Liver (tissue), 9 donors: ENCODE data around the gene MPDZ. TPM values are rescaled to one million over a fixed set of nuclear protein-coding genes. Genes with fewer than 3 reads are reported as not detected.

Source experiments
- DNase-seq: peaks from one replicate; pipeline ENCODE4 v3.0.0-alpha.2; 2017; ENCODE audit warnings: low spot score
- H3K27ac ChIP-seq, 2 donors: one replicate each; pipeline ENCODE4 v1.7.0; 2013; ENCODE audit warnings: inconsistent platforms in 2 of 2, low read length in 2 of 2, control low read depth in 1 of 2, low read depth in 1 of 2, mild to moderate bottlenecking in 1 of 2
- H3K27me3 ChIP-seq, 4 donors: one replicate each; pipeline versions ENCODE4 v1.6.1 to v1.7.0; 2013; ENCODE audit warnings: low read length in 3 of 4, inconsistent platforms in 1 of 4, mild to moderate bottlenecking in 1 of 4, moderate library complexity in 1 of 4; ENCODE audit not compliant: control insufficient read depth in 4 of 4, insufficient read depth in 4 of 4
- H3K36me3 ChIP-seq, 4 donors: one replicate each; pipeline versions ENCODE4 v1.6.1 to v1.7.0; 2013; ENCODE audit warnings: low read length in 3 of 4, mild to moderate bottlenecking in 3 of 4, low read depth in 1 of 4, moderate library complexity in 1 of 4; ENCODE audit not compliant: control insufficient read depth in 4 of 4, insufficient read depth in 3 of 4
- H3K4me1 ChIP-seq, 4 donors: one replicate each; pipeline versions ENCODE4 v1.6.1 to v1.7.0; 2013; ENCODE audit warnings: low read length in 3 of 4, mild to moderate bottlenecking in 3 of 4, moderate library complexity in 1 of 4; ENCODE audit not compliant: control insufficient read depth in 4 of 4, insufficient read depth in 4 of 4
- H3K4me3 ChIP-seq, 3 donors: one replicate each; pipeline versions ENCODE4 v1.6.1 to v1.7.0; 2013; ENCODE audit warnings: low read length in 3 of 3, control low read depth in 1 of 3, low read depth in 1 of 3, mild to moderate bottlenecking in 1 of 3
- H3K9ac ChIP-seq, 2 donors: one replicate each; pipeline ENCODE4 v1.7.0; 2013; ENCODE audit warnings: low read length in 2 of 2, mild to moderate bottlenecking in 2 of 2, moderate library complexity in 2 of 2, control low read depth in 1 of 2, low read depth in 1 of 2
- H3K9me3 ChIP-seq, 4 donors: one replicate each; pipeline versions ENCODE4 v1.6.1 to v1.7.0; 2013; ENCODE audit warnings: low read length in 3 of 4; ENCODE audit not compliant: control insufficient read depth in 4 of 4
- ATF3 ChIP-seq: IDR thresholded peaks from 2 replicates; pipeline ENCODE4 v1.6.1; 2016; ENCODE audit warnings: antibody characterized with exemption
- CTCF ChIP-seq: fragments of 150-350 bp; IDR thresholded peaks from 2 replicates; pipeline ENCODE4 v1.5.1; 2017; ENCODE audit warnings: improper control_type of control experiment, low read depth, low read length; ENCODE audit not compliant: missing input control
- EGR1 ChIP-seq, 2 donors: IDR thresholded peaks; 2 replicates each; pipeline ENCODE4 v1.6.1; 2016 to 2018; ENCODE audit warnings: antibody characterized with exemption in 2 of 2, low read depth in 2 of 2
- FOXA1 ChIP-seq: IDR thresholded peaks from 2 replicates; pipeline ENCODE4 v1.6.1; 2016; ENCODE audit warnings: antibody characterized with exemption
- FOXA2 ChIP-seq: IDR thresholded peaks from 2 replicates; pipeline ENCODE4 v1.6.1; 2016; ENCODE audit warnings: antibody characterized with exemption
- GABPA ChIP-seq, 2 donors: IDR thresholded peaks in 1 of 2; conservative IDR thresholded peaks in 1 of 2; 2 replicates each; pipeline ENCODE4 v1.6.1; 2016; ENCODE audit warnings: antibody characterized with exemption in 2 of 2, mild to moderate bottlenecking in 1 of 2, moderate library complexity in 1 of 2
- HNF4A ChIP-seq, 2 donors: conservative IDR thresholded peaks; 2 replicates each; pipeline ENCODE4 v1.6.1; 2016; ENCODE audit warnings: antibody characterized with exemption in 2 of 2, mild to moderate bottlenecking in 2 of 2
- JUND ChIP-seq, 2 donors: IDR thresholded peaks; 2 replicates each; pipeline ENCODE4 v1.6.1; 2016; ENCODE audit warnings: antibody characterized with exemption in 2 of 2
- MAX ChIP-seq: IDR thresholded peaks from 2 replicates; pipeline ENCODE4 v1.6.1; 2016; ENCODE audit warnings: antibody characterized with exemption
- NR2F2 ChIP-seq: IDR thresholded peaks from 2 replicates; pipeline ENCODE4 v1.6.1; 2016; ENCODE audit warnings: antibody characterized with exemption
- RAD21 ChIP-seq, 2 donors: IDR thresholded peaks; 2 replicates each; pipeline ENCODE4 v1.6.1; 2016; ENCODE audit warnings: antibody characterized with exemption in 2 of 2, mild to moderate bottlenecking in 2 of 2
- RXRA ChIP-seq, 2 donors: IDR thresholded peaks; 2 replicates each; pipeline ENCODE4 v1.6.1; 2017 to 2018; ENCODE audit warnings: antibody characterized with exemption in 2 of 2, mild to moderate bottlenecking in 1 of 2
- SP1 ChIP-seq: IDR thresholded peaks from 2 replicates; pipeline ENCODE4 v1.6.1; 2018; ENCODE audit warnings: antibody characterized with exemption, mild to moderate bottlenecking
- TAF1 ChIP-seq: conservative IDR thresholded peaks from 2 replicates; pipeline ENCODE4 v1.6.1; 2016; ENCODE audit warnings: antibody characterized with exemption, mild to moderate bottlenecking
- ZBTB33 ChIP-seq: IDR thresholded peaks from 2 replicates; pipeline ENCODE4 v1.6.1; 2016; ENCODE audit warnings: antibody characterized with exemption
- WGBS: extraction: QIAGEN DNeasy Blood & Tissue Kit; methylation state at CpG from one replicate; pipeline ENCODE4 v1.1.7; 2013; 5-methylcytosine and 5-hydroxymethylcytosine counted together
- polyA plus RNA-seq, 2 donors: library from polyadenylated mRNA; stranded (reverse) in 1 of 2; unstranded in 1 of 2; fragments of 200-250 nt in 1 of 2; fragments of >200 nt in 1 of 2; fragmentation: Nextera tagmentation in 1 of 2; extraction: Ambion mirVana in 1 of 2; gene quantifications; one replicate each; pipeline versions ENCODE4 v1.2.1 to v1.2.3, GENCODE V29; 2013 to 2015
- total RNA-seq, 2 donors: library from RNA; depleted of rRNA; stranded (reverse); fragments of >200 nt; gene quantifications; one replicate each; pipeline ENCODE4 v1.2.3, GENCODE V29; 2014
- TF ChIP-seq, protein P1 (sequence below): IDR thresholded peaks from 2 replicates; pipeline ENCODE4 v1.6.1; 2016; ENCODE audit warnings: antibody characterized with exemption, mild to moderate bottlenecking
- donor health status: healthy.
- donor health status: healthy.
- donor health status: healthy.
- donor health status: healthy.
- donor health status: healthy.

Gene MPDZ
- total and polyA plus RNA-seq, 4 donors = 20.3 to 71.2 (median 30.2) TPM

DNA sequence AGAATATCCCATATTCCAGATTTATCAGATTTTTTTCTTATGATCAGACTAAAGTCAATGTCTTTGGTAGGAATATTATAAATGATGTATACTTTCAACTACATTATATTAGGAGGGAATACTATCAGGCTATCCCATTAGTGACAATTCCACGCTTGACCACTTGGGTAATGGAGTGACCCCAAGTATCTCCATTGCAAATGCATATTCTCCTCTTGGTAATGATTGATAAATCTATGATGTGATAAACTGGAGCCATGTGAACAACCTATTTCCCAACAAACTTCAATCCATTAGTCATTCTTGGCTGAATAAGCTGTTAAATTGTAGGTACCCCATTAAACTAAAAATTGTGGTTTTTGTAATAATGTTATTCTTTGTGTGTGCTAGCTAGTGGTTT lies 12.2 kb upstream of the MPDZ start:
- DNase-seq = no peak
- TF ChIP-seq SP1 = no peak
- TF ChIP-seq FOXA1 = no peak
- TF ChIP-seq JUND (IDR thresholded peaks at IDR 0.05) = no peak
- no peak for TF ChIP-seq RAD21 (IDR thresholded peaks at IDR 0.05)
- no peak for TF ChIP-seq HNF4A (conservative IDR thresholded peaks at IDR 0.05)
- TF ChIP-seq RXRA (IDR thresholded peaks at IDR 0.05) = no peak
- TF ChIP-seq FOXA2 = no peak
- TF ChIP-seq MAX = no peak
- no peak for TF ChIP-seq EGR1 (IDR thresholded peaks at IDR 0.05; ENCODE audit: low read depth in 2 of 2)
- TF ChIP-seq NR2F2 = no peak
- TF ChIP-seq CTCF = no peak
- no peak for TF ChIP-seq ATF3
- H3K36me3 ChIP-seq = no peaks in the 10 kb centered on the region
- no peaks in the 10 kb centered on the region for H3K9me3 ChIP-seq
- no peak overlapping the region for H3K27ac ChIP-seq
- H3K9ac ChIP-seq = no peak overlapping the region
- no peaks in the 10 kb centered on the region for H3K27me3 ChIP-seq
- WGBS = 100% methylated on average over 1 of the region's 1 CpG
- H3K4me1 ChIP-seq = no peaks in the 10 kb centered on the region
- no peak overlapping the region for H3K4me3 ChIP-seq

- no peaks in the 10 kb centered on the region for H3K4me1 ChIP-seq
- WGBS = 74% methylated on average over 3 of the region's 3 CpGs
- no peaks in the 10 kb centered on the region for H3K36me3 ChIP-seq
- no peak overlapping the region for H3K9ac ChIP-seq
- no peak overlapping the region for H3K4me3 ChIP-seq
- no peaks in the 10 kb centered on the region for H3K27me3 ChIP-seq
- H3K9me3 ChIP-seq = no peaks in the 10 kb centered on the region
- no peak for TF ChIP-seq GABPA (IDR thresholded peaks at IDR 0.05 in 1 of 2, conservative IDR thresholded peaks at IDR 0.05 in 1 of 2)
- TF ChIP-seq RAD21 (IDR thresholded peaks at IDR 0.05) = no peak
- TF ChIP-seq CTCF = no peak
- no peak for TF ChIP-seq ZBTB33
- TF ChIP-seq SP1 = no peak
- TF ChIP-seq HNF4A (conservative IDR thresholded peaks at IDR 0.05) = no peak
- TF ChIP-seq NR2F2 = no peak
- no peak for TF ChIP-seq FOXA1
- TF ChIP-seq, protein P1, sequence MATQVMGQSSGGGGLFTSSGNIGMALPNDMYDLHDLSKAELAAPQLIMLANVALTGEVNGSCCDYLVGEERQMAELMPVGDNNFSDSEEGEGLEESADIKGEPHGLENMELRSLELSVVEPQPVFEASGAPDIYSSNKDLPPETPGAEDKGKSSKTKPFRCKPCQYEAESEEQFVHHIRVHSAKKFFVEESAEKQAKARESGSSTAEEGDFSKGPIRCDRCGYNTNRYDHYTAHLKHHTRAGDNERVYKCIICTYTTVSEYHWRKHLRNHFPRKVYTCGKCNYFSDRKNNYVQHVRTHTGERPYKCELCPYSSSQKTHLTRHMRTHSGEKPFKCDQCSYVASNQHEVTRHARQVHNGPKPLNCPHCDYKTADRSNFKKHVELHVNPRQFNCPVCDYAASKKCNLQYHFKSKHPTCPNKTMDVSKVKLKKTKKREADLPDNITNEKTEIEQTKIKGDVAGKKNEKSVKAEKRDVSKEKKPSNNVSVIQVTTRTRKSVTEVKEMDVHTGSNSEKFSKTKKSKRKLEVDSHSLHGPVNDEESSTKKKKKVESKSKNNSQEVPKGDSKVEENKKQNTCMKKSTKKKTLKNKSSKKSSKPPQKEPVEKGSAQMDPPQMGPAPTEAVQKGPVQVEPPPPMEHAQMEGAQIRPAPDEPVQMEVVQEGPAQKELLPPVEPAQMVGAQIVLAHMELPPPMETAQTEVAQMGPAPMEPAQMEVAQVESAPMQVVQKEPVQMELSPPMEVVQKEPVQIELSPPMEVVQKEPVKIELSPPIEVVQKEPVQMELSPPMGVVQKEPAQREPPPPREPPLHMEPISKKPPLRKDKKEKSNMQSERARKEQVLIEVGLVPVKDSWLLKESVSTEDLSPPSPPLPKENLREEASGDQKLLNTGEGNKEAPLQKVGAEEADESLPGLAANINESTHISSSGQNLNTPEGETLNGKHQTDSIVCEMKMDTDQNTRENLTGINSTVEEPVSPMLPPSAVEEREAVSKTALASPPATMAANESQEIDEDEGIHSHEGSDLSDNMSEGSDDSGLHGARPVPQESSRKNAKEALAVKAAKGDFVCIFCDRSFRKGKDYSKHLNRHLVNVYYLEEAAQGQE = no peak
- TF ChIP-seq TAF1 = no peak
- H3K27ac ChIP-seq = no peak overlapping the region
- no peak for DNase-seq
These were observed 4.5 kb upstream of the MPDZ start for GRCh38 chr9:13284011-13284410.
